ENCODE data around the gene TRAPPC14.
"Not testable (repeated sequence)": the region's sequence is repeated elsewhere in the genome, so short reads cannot be mapped to it uniquely, and the experiment has no call there.

Gene TRAPPC14

DNA sequence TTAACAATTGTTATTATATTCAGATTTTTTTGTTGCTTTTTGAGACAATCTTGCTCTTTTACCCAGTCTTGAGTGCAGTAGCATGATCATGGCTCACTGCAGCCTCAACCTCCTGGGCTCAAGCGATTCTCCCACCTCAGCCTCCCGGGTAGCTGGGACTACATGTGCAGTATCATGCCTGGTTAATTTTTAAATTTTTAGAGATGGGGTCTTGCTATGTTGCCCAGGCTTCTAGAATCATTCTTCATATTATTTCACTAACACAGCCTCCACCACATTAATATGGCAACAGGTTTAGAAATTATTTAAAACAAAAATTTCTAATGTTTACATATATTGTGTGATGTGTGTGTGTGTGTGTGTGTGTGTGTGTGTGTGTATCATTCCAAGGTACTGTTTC is 11.2 kb downstream of the TRAPPC14 start:
- POLR2A ChIA-PET (ENCODE audit: low non-redundant PET) = no interaction called here
- CTCF ChIA-PET = interaction anchor here (0.6 kb wide), 1 partner anchor 312 kb away, joined by 3 read pairs; no protein-coding TSS in a partner anchor
- no peak for DNase-seq (ENCODE audit: low spot score)
- H3K27ac ChIP-seq = no peak overlapping the region
- TF ChIP-seq, protein P1, sequence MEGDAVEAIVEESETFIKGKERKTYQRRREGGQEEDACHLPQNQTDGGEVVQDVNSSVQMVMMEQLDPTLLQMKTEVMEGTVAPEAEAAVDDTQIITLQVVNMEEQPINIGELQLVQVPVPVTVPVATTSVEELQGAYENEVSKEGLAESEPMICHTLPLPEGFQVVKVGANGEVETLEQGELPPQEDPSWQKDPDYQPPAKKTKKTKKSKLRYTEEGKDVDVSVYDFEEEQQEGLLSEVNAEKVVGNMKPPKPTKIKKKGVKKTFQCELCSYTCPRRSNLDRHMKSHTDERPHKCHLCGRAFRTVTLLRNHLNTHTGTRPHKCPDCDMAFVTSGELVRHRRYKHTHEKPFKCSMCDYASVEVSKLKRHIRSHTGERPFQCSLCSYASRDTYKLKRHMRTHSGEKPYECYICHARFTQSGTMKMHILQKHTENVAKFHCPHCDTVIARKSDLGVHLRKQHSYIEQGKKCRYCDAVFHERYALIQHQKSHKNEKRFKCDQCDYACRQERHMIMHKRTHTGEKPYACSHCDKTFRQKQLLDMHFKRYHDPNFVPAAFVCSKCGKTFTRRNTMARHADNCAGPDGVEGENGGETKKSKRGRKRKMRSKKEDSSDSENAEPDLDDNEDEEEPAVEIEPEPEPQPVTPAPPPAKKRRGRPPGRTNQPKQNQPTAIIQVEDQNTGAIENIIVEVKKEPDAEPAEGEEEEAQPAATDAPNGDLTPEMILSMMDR (conservative IDR thresholded peaks at IDR 0.05; ENCODE audit: low read depth) = no peak

DNA sequence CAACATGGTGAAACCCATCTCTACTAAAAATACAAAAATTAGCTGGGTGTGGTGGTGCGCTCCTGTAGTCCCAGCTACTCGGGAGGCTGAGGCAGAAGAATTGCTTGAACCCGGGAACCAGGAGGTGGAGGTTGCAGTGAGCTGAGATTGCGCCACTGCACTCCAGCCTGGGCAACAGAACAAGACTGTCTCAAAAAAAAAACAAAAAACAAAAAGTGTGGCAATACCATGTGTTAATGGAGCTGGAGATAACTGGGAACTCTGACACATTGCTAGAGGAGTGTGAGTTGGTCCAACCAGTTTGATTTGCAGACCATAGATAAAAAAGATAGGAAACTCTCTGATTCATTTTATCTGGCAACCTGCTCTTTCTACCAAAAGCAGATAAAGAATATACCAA is 12.2 kb downstream of the TRAPPC14 start:
- not testable (repeated sequence) for H3K27ac ChIP-seq; DNase-seq (ENCODE audit: low spot score)
- CTCF ChIA-PET = interaction anchor here (0.6 to 0.7 kb wide), 2 partner anchors 147 to 651 kb away, joined by 3 to 4 read pairs; no protein-coding TSS in a partner anchor
- POLR2A ChIA-PET (ENCODE audit: low non-redundant PET) = interaction anchor here (0.7 kb wide), 1 partner anchor 13 kb away, joined by 6 read pairs; no protein-coding TSS in a partner anchor

DNA sequence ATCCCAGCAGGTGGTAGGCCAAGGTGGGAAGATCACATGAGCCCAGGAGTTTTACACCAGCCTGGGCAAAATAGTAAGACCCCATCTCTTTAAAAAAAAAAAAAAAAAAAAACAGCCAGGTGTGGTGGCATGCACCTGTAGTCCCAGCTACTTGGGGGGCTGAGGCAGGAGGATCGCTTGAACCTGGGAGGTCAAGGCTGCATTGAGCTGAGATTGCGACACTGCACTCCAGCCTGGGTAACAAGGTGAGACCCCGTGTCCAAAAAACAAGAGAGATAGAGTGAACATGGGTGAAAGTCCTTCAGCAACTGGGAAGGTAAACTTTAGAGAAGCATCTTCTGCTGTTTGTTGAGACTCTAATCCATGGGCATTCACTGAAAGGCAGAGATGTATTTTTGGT is 16.1 kb downstream of the TRAPPC14 start:
- TF ChIP-seq, protein P1 (conservative IDR thresholded peaks at IDR 0.05; ENCODE audit: low read depth) = no peak
- POLR2A ChIA-PET (ENCODE audit: low non-redundant PET) = interaction anchor here (0.7 kb wide), 1 partner anchor 42 kb away, joined by 8 read pairs; no protein-coding TSS in a partner anchor
- CTCF ChIA-PET = no interaction called here
- no peak for DNase-seq (ENCODE audit: low spot score)
- no peak overlapping the region for H3K27ac ChIP-seq

DNA sequence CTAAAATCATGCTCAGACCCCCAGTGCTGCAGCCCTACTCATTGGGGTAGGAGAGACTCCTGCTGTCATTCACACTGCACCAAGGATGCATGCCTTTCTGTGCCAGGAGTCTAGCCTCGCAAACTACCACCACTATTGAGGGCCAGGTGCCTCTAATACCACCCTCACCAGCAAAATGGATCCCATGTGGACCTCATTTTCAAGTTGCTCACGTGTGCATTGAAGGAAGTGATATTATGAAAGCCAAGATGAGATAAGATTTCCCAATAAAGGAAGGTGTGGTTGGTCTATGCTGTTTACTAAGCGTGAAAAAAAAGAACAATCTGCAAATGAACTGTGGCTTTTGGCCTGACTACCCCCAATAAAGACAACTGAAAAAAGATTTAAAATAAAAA is 17.0 kb downstream of the TRAPPC14 start:
- POLR2A ChIA-PET (ENCODE audit: low non-redundant PET) = interaction anchor here (0.8 kb wide), 1 partner anchor 208 kb away, joined by 3 read pairs; no protein-coding TSS in a partner anchor
- TF ChIP-seq, protein P1 (conservative IDR thresholded peaks at IDR 0.05; ENCODE audit: low read depth) = no peak
- no peak overlapping the region for H3K27ac ChIP-seq
- CTCF ChIA-PET = interaction anchor here (0.7 kb wide), 1 partner anchor 11 kb away, joined by 6 read pairs; no protein-coding TSS in a partner anchor
- no peak for DNase-seq (ENCODE audit: low spot score)

DNA sequence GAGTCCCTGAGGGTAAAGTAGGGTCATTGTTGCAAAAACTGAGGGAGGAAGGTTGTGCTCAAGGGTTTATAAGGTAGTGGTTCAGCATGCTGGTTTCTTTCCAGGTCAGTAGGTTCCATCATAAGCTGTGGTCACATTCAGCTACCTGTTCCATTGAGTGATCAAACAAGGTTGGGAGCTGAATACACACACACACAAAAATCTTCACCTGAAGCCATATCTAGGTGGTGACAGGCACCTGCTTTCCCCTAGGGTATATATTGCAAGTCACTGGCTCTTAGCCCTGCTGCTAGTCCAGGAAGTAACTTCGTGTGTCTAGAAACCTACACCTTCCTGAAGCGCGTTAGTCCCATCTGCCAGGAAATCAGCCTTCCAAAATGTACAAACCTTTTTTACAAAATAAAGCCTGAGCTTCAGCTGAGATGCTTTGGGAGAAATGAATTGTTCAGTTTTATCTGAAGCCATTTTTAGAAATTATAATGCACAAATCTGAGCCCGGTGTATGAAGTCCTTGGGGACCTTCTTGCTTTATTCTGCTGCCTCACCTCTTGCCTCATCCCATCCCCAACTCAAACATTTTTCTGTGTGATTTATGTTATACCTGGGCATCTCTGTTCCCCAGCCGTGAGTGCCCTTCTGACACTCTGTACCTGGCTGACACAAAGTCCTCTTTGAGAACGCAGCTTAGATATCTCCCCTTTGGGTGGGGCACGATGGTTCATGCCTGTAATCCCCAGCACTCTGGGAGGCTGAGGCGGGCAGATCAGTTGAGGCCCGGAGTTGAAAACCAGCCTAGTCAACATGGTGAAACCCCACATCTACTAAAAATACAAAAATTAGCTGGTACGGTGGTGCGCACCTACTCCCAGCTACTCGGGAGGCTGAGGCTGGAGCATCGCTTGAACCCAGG is 20.4 kb downstream of the TRAPPC14 start:
- no peak overlapping the region for H3K27ac ChIP-seq

DNA sequence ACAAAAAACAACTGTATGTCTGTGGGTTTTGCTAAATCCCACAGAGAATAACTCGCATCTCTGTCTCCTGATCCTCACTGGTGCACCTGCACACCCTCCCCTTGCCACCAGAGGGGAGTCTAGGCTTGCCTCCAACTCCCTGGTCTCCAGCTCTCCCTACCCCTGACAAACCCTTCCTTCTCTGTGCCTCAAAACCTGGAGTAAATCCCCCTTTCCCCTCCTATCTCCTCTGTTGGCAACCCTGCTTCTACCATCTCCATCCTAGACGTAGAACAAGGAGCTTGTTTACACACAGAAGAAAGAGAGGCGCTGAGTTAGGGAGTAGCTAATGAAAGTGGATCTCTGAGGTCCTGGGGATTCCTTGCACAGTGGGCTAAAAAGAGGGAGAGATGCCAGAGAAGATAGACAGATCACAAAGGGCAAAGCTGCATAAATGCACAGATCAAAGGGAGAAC is 25.8 kb downstream of the TRAPPC14 start:
- ChIA-PET CTCF (interaction anchor here (0.5 to 1.1 kb wide), 13 partner anchors 22 to 574 kb away, joined by 3 to 7 read pairs (median 3); partner anchors contain the start of gene GPC2), POLR2A (ENCODE audit: low non-redundant PET) (interaction anchor here (0.6 kb wide), 2 partner anchors 14 to 25 kb away, joined by 3 to 6 read pairs; no protein-coding TSS in a partner anchor)
- no peak overlapping the region for H3K27ac ChIP-seq
- TF ChIP-seq, protein P1 (conservative IDR thresholded peaks at IDR 0.05; ENCODE audit: low read depth) = peak; percentile 97
- peak; percentile 77 for DNase-seq (ENCODE audit: low spot score)

More for the DNA sequence above, 20.4 kb downstream of the TRAPPC14 start:
- DNase-seq (ENCODE audit: low spot score) = no peak
- CTCF ChIA-PET = interaction anchor here (0.6 to 0.7 kb wide), 3 partner anchors 7 to 123 kb away, joined by 4 to 6 read pairs (median 5); no protein-coding TSS in a partner anchor
- TF ChIP-seq, protein P1 (conservative IDR thresholded peaks at IDR 0.05; ENCODE audit: low read depth) = no peak
- POLR2A ChIA-PET (ENCODE audit: low non-redundant PET) = no interaction called here
